Retinal pigment epithelial cell (primary cell): ENCODE measurements around the gene CTAGE15.
"Not testable (repeated sequence)": the region's sequence is repeated elsewhere in the genome, so short reads cannot be mapped to it uniquely, and the experiment has no call there.

Source experiments
- DNase-seq: peaks from one replicate; pipeline ENCODE4 v3.0.0-alpha.2; 2010; ENCODE audit warnings: low read depth
- H3K4me3 ChIP-seq: 2 replicates; pipeline ENCODE4 v1.5.1; 2011; ENCODE audit warnings: mild to moderate bottlenecking, low read length, control low read depth, moderate library complexity

The CTAGE15 gene

GRCh38 chr7:143620646-143621045, 49.0 kb downstream of the CTAGE15 start, which contains the start of gene TCAF2:
Gene TCAF2, plus strand, starts transcription at chr7:143620974.
- DNase-seq, H3K4me3 ChIP-seq: not testable (repeated sequence)

GRCh38 chr7:143621175-143621574, 49.6 kb downstream of the CTAGE15 start:
- H3K4me3 ChIP-seq, DNase-seq: not testable (repeated sequence)

GRCh38 chr7:143622130-143622529, 50.5 kb downstream of the CTAGE15 start:
- not testable (repeated sequence) for DNase-seq, H3K4me3 ChIP-seq
